Heart right ventricle (tissue), 16 donors: ENCODE measurements around the gene STRIP2. TPM values are rescaled to one million over a fixed set of nuclear protein-coding genes. Genes with fewer than 3 reads are reported as not detected.

Experiments
- ATAC-seq, 8 donors: fragments of 200-7000 bp; cut with Tn5 transposase; one replicate each; pipeline ENCODE4 v1.9.1; 2020; ENCODE audit warnings: mild to moderate bottlenecking in 8 of 8, moderate library complexity in 8 of 8, moderate number of reproducible peaks in 1 of 8
- DNase-seq, 2 donors: peaks; one replicate each; pipeline ENCODE4 v3.0.0-alpha.2; 2020
- H3K27ac ChIP-seq, 10 donors: fragments of 200-600 bp; sonication (generic) in 2 of 10; one replicate each; pipeline versions ENCODE4 v1.5.0 to v1.8.0; 2020 to 2022; ENCODE audit warnings: mild to moderate bottlenecking in 3 of 10
- H3K27me3 ChIP-seq, 7 donors: fragments of 200-600 bp; one replicate each; pipeline ENCODE4 v1.8.0; 2021 to 2022; ENCODE audit warnings: mild to moderate bottlenecking in 2 of 7
- H3K36me3 ChIP-seq, 9 donors: fragments of 200-600 bp; sonication (generic) in 1 of 9; one replicate each; pipeline versions ENCODE4 v1.5.0 to v1.8.0; 2020 to 2022; ENCODE audit warnings: mild to moderate bottlenecking in 2 of 9
- H3K4me1 ChIP-seq, 9 donors: fragments of 200-600 bp; sonication (generic) in 1 of 9; one replicate each; pipeline versions ENCODE4 v1.5.0 to v1.8.0; 2020 to 2022; ENCODE audit warnings: mild to moderate bottlenecking in 4 of 9
- H3K4me3 ChIP-seq, 10 donors: fragments of 200-600 bp; sonication (generic) in 2 of 10; one replicate each; pipeline versions ENCODE4 v1.5.0 to v1.8.0; 2020 to 2022; ENCODE audit warnings: mild to moderate bottlenecking in 7 of 10, moderate library complexity in 2 of 10
- H3K9me3 ChIP-seq, 11 donors: fragments of 200-600 bp in 10 of 11; sonication (generic) in 2 of 11; one replicate each; pipeline versions ENCODE4 v1.5.0 to v1.8.0; 2013 to 2022; ENCODE audit warnings: mild to moderate bottlenecking in 2 of 11, control low read depth in 1 of 11, moderate library complexity in 1 of 11
- WGBS, 2 donors: extraction: QIAGEN DNeasy Blood & Tissue Kit; methylation state at CpG; one replicate each; pipeline ENCODE4 v1.1.7; 2013; ENCODE audit warnings: inconsistent platforms in 1 of 2; 5-methylcytosine and 5-hydroxymethylcytosine counted together
- intact Hi-C, 10 donors: fragments of 100-400 bp; cut with DNase I; formaldehyde crosslinking; loops; one replicate each; pipeline versions ENCODE4 v1.11.1 to v1.14.2; 2022
- polyA plus RNA-seq, 2 donors: library from polyadenylated mRNA; stranded (reverse); fragments of 200-250 nt; gene quantifications; one replicate each; pipeline ENCODE4 v1.2.3, GENCODE V29; 2013
- total RNA-seq, 10 donors: library from RNA; stranded (reverse); fragmentation: NEBNext Ultra II Directional in 3 of 10; extraction: Animal tissue kit (Norgen Biotek cat#: 25700) in 3 of 10; gene quantifications; one replicate each; pipeline versions ENCODE4 v1.2.1 to v1.2.4, GENCODE V29; 2021 to 2023
- TF ChIP-seq, protein P1 (sequence below), 9 donors: fragments of 200-600 bp; sonication (generic) in 2 of 9; IDR thresholded peaks; one replicate each; pipeline versions ENCODE4 v1.5.0 to v1.8.0; 2021 to 2022; ENCODE audit warnings: antibody characterized with exemption in 9 of 9, mild to moderate bottlenecking in 5 of 9, moderate library complexity in 1 of 9
- donor health status: Arrhythmogenic right ventricular cardiomyopathy.
- donor health status: ischemic (EF 13 %, LVEDD 7.1; RV severe dilation, severe dysfunction).
- donor health status: healthy with polysubstance abuse.
- donor health status: DM: no; HTN: yes; CAD: no.
- donor health status: DM: no; HTN: no; CAD: no.
- donor health status: ischemic (EF 25% LVEDD 6.9; RV normal size, moderate dysfunction).
- donor health status: ischemic (EF 25% LVEDD 5.7; RV mildly dilated, moderate dysfunction).
- donor health status: healthy.
- donor health status: DM: yes; HTN: yes; CAD: no.
- donor health status: Ischemic cardiomyopathy.
- donor health status: ischemic (EF 35%, LVEDD 5.7; RV mildly dilated, moderate dysfunction).
- donor health status: nonischemic (EF 11% LVEDD 7.7; RV severe dilation, severe dysfunction).
- donor health status: DM: yes; HTN: yes; CAD: no.
- donor health status: PGD.
- donor health status: ischemic (EF 29% LVEDD 5.4; RV normal size, mild dysfunction).
- donor health status: nonischemic (EF 23%, LVEDD 6.1; RV moderate dilation, normal function).

The STRIP2 gene
- total and polyA plus RNA-seq, 12 donors = 10.6 to 36.9 (median 20.8) TPM

DNA sequence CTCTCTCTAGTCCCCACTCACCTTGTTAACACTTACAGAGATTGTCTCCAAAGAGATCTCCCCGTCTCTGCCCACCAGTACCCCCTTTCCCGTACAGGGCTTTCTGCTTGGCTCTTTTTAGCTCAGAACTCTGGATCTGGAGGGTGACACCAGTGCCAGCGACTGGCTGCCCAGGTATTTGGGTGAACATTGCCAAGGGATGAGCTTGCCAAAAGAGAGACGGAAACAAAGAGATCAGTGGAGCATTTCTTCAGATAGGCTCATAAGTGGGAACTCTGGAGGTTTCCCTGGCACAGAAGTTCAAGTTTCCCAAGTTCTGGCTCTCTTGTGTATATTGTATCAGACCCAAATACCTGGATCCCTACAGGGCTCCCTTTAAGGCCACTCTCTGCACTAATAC lies 30.0 kb downstream of the STRIP2 start:
- Histone ChIP-seq H3K36me3 (peaks cover 0 to 48% (median 11%) of the 10 kb centered on the region in 9 donors), H3K27ac (no peak overlapping the region), H3K4me1 (peaks cover 0 to 8% (median 0%) of the 10 kb centered on the region in 9 donors), H3K4me3 (no peak overlapping the region), H3K9me3 (no peaks in the 10 kb centered on the region), H3K27me3 (peaks cover 0 to 5% (median 0%) of the 10 kb centered on the region in 7 donors)
- intact Hi-C loops = loop anchor here in 3 of 10 donors (10.0 kb wide), 1 partner anchor 249 kb away; no protein-coding TSS in a partner anchor
- TF ChIP-seq, protein P1, sequence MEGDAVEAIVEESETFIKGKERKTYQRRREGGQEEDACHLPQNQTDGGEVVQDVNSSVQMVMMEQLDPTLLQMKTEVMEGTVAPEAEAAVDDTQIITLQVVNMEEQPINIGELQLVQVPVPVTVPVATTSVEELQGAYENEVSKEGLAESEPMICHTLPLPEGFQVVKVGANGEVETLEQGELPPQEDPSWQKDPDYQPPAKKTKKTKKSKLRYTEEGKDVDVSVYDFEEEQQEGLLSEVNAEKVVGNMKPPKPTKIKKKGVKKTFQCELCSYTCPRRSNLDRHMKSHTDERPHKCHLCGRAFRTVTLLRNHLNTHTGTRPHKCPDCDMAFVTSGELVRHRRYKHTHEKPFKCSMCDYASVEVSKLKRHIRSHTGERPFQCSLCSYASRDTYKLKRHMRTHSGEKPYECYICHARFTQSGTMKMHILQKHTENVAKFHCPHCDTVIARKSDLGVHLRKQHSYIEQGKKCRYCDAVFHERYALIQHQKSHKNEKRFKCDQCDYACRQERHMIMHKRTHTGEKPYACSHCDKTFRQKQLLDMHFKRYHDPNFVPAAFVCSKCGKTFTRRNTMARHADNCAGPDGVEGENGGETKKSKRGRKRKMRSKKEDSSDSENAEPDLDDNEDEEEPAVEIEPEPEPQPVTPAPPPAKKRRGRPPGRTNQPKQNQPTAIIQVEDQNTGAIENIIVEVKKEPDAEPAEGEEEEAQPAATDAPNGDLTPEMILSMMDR (IDR thresholded peaks at IDR 0.05) = no peak
- ATAC-seq = peak in 2 of 8 donors; percentile 27 to 56
- WGBS, 2 donors = 54 to 68% methylated on average over 4 of the region's 4 CpGs
- no peak for DNase-seq

DNA sequence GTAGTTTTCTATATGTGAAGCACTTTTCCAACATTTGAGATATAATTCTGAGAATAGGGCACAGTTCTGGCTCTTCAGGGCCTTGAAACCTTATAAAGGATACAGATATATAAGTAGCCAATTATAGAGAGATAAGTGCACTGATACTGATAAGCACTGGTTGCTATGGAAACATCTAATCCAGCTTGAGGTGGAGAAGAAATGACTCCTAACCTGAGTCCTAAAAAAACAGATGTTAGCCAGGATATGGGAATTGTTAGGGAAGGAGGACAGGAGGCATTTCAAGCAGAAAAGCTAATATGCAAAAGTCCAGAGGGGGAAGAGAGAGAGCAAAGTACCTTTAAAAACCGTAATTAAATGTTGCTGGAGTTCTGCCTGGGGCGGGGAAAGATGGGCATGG lies 30.8 kb downstream of the STRIP2 start:
- H3K4me3 ChIP-seq = no peak overlapping the region
- ATAC-seq (no peak), DNase-seq (no peak)
- no peaks in the 10 kb centered on the region for H3K9me3 ChIP-seq
- 64 to 68% methylated on average over 2 of the region's 2 CpGs for whole genome bisulfite sequencing, 2 donors
- H3K4me1 ChIP-seq = peaks cover 0 to 8% (median 0%) of the 10 kb centered on the region in 9 donors
- H3K27me3 ChIP-seq = peaks cover 0 to 5% (median 0%) of the 10 kb centered on the region in 7 donors
- no peak overlapping the region for H3K27ac ChIP-seq
- intact Hi-C loops = loop anchor here in 3 of 10 donors (10.0 kb wide), 1 partner anchor 250 kb away; no protein-coding TSS in a partner anchor
- TF ChIP-seq, protein P1 (IDR thresholded peaks at IDR 0.05) = no peak
- peaks cover 0 to 41% (median 2%) of the 10 kb centered on the region in 9 donors for H3K36me3 ChIP-seq

DNA sequence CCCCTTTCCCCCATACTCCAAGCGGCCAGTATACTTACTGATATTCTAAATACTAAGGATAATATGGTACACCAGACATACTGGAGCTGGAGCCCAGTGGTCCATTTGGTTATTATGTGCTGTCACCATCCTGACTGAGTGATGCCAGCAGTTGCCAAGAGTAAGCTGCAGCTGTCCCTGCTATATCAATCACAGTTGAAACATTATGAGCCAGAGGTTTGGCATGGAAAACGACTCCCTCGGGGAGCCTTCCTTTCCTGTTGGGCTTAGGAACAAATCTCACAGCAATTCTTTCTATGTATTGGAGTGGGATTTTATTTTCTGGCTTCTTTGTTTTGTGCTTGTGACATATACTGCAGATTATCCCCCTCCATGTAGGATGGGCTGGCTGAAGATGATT lies 32.6 kb downstream of the STRIP2 start:
- WGBS, 2 donors = 35 to 47% methylated on average over 3 of the region's 3 CpGs
- intact Hi-C loops = loop anchor here in 3 of 10 donors (10.0 kb wide), 1 partner anchor 252 kb away; no protein-coding TSS in a partner anchor
- H3K36me3 ChIP-seq = peaks cover 0 to 26% (median 0%) of the 10 kb centered on the region in 9 donors
- H3K27me3 ChIP-seq = no peaks in the 10 kb centered on the region
- DNase-seq = no peak
- H3K9me3 ChIP-seq = no peaks in the 10 kb centered on the region
- H3K4me1 ChIP-seq = peaks cover 0 to 8% (median 0%) of the 10 kb centered on the region in 9 donors
- no peak overlapping the region for H3K27ac ChIP-seq
- ATAC-seq = no peak
- TF ChIP-seq, protein P1 (IDR thresholded peaks at IDR 0.05) = no peak
- H3K4me3 ChIP-seq = no peak overlapping the region

DNA sequence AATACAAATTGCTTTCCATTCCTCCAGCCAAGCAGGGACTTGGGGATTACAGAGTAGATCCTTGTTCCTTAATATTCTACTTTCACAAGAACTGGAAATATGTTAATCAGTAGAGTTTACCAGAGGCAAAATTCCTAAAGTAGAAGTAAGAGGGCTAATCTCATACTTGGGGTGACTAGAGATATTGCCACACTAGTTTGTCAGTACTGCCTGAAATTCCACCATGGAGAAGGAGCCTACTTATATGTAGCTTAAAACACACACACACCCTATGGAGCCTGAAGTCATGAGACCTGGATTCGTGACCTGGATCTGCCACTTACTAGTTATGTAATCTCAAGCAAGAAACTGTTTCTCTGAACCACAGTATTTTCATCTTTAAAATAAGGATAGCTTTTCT lies 33.9 kb downstream of the STRIP2 start:
- H3K4me1 ChIP-seq = peaks cover 0 to 8% (median 0%) of the 10 kb centered on the region in 9 donors
- TF ChIP-seq, protein P1 (IDR thresholded peaks at IDR 0.05) = no peak
- H3K27me3 ChIP-seq = no peaks in the 10 kb centered on the region
- H3K4me3 ChIP-seq = no peak overlapping the region
- intact Hi-C loops = loop anchor here in 4 of 10 donors (2.0 to 10.0 kb wide), 2 partner anchors 97 to 253 kb away; no protein-coding TSS in a partner anchor
- peaks cover 0 to 17% (median 0%) of the 10 kb centered on the region in 9 donors for H3K36me3 ChIP-seq
- H3K9me3 ChIP-seq = no peaks in the 10 kb centered on the region
- WGBS, 2 donors = 55 to 60% methylated on average over 1 of the region's 1 CpG
- DNase-seq (no peak), ATAC-seq (no peak)
- no peak overlapping the region for H3K27ac ChIP-seq
